Inflammatory macrophage (primary cell): ENCODE results near the gene STAC2.

Source experiments
- DNase-seq, 2 donors: peaks; one replicate each; pipeline ENCODE4 v3.0.0-alpha.2; 2020 to 2022

STAC2 gene

DNA sequence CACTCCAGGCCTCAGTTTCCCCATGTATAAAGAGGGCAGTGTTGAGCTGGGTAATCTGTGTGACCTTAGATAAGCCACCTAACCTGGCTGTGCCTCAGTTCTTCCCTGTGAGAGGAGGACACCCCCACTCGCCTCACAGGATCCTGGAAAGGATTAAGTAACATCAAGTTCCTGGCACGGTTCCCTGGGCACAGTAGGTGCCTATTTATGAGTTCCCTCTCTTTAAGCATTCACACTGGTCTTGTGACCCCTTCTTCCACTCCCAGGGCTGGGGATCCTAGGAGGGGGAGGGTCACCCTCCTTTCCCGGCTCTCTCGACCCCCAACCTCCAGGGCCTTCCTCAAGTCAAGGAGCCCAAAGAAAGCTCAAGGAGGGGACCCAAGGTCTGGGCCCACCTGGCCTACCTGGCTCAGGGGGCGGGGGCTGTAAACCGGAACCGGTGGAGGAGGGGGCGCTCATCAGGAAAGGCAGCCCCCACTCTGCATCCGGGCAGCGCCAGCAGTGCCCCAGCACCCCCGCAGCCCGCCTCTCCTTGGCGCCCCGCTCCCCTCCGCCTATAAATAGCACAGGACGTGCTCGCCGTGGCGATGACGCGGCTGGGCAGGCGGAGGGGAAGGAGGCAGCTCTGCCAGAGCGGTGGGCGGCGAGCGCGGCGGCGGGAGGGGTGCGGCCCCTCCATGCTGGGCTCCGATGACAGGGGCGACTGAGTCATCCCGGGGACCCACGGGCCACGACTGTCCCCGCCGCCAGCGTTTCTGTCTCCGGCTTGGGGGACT lies 16.2 kb downstream of the STAC2 start:
- peak; percentile 47 to 81 for DNase-seq

DNA sequence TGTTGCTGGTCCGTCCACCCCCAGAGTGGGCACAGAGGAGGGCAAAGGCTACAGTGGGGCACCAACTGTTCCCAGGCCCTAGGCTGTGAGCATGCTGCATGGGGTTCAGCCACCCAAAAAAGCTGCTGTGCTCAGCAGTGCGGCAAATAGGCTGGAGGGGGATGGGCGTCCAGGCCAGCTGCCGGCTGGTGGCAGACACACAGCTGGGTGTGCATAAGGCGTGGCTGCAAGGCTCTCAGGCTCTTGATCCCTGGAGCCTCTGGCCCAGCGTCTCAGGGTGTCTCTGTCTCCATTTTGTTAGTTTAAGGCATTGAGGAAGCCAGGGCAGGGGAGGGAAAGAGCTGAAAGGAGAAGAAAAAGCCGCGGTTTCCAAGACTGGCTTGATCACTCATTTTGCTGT lies 16.9 kb downstream of the STAC2 start:
- DNase-seq: peak; percentile 33 to 63

GRCh38 chr17:39208136-39208535 lies 17.6 kb downstream of the STAC2 start:
- DNase-seq: peak; percentile 33 to 83

GRCh38 chr17:39205112-39205526 lies 20.6 kb downstream of the STAC2 start:
- no peak for DNase-seq

- no peak for DNase-seq
Observed at GRCh38 chr17:39204245-39204644, 21.5 kb downstream of the STAC2 start.

DNA sequence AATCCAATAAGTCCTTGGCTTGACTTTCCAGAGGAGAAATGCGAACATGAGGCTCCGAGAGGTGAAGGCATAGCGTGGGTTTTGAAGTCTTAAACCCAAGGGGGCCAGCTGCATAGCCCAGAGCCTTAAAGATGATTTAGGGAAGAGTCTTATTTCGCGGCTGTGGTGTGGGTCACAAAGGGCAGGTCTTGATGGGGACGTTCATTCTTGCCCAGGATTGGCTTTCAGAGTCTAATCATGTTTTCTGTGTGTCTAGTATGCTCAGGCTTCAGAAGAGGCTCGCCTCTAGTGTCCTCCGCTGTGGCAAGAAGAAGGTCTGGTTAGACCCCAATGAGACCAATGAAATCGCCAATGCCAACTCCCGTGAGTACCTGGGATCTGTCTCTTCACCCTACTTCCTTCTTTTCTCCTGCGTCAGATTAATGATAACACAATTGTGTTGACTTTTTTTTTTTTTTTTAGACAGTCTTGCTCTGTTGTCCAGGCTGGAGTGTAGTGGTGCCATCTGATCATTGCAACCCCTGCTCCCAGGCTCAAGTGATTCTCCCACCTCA lies 24.7 kb downstream of the STAC2 start:
- DNase-seq: no peak

DNA sequence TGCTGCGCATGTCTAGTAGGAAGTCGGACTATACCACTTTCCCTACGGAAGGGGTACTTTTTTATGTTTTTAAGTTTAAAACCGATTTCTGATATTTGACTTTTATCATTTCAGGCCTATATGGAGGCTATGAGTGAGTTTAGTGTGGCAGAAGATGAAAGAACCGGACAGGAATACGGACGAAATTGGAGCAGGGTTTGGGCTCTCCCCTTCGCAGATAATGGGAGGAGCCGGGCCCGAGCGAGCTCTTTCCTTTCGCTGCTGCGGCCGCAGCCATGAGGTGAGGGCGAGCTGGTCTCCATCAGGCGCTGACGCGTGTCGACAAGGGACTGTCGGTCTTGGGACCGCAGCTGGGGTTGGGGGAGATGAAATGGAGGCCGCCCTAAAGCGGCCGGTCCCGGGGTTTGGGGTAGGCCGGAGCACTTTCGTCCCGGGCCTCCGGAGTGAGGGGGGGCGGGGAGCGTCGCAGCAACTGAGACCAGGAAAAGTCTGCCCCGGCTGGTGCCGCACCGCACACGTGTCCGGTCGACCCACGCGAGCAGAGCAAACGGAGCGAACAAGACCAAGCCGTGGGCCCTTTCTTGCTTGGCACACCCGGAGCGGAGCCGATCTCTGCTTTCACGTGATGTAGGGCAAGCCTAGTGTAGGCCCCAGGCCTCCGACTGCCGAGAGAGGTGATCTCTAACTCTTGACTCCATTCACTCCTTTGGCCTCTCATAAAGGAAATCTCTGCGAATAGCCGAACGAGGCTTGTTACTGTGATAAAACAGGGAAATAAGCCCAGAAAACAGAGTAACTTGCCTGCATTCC lies 25.5 kb downstream of the STAC2 start, which contains the start of gene RPL19:
Gene RPL19 (plus strand): TSS at position 214 of the 810 bp plus-strand sequence. CDS start 62 bp downstream, at position 276.
- peak; percentile 28 to 80 for DNase-seq

GRCh38 chr17:39199820-39200069 lies 26.0 kb downstream of the STAC2 start:
- DNase-seq: peak; percentile 96 to 97

DNA sequence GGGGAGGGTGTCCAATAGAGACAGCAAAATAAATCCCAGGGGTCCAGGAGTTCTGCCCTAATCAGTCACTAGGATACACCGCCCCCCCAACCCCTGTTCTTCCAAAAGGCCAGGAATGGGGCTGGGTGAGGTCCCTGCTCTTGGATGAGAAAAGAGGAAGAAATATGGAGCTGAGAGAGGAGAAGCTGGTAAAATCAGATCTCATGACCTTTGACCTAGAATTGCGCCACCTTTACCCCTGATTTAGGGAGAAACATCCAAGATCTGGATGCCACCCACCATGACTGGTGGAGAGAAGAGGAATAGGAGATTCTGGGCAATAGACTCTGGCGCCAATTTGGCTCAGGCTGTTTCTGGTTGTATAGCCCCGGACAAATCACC lies 27.6 kb downstream of the STAC2 start:
- peak; percentile 67 to 70 for DNase-seq

- no peak for DNase-seq
Observed at GRCh38 chr17:39197380-39198185, 28.2 kb downstream of the STAC2 start, which contains the start of gene CACNB1. TSS of gene CACNB1 (minus strand) at chr17:39197669. CDS start at chr17:39197495, 174 bp downstream.

- DNase-seq: no peak
Observed at GRCh38 chr17:39196808-39197291, 28.9 kb downstream of the STAC2 start.

DNA sequence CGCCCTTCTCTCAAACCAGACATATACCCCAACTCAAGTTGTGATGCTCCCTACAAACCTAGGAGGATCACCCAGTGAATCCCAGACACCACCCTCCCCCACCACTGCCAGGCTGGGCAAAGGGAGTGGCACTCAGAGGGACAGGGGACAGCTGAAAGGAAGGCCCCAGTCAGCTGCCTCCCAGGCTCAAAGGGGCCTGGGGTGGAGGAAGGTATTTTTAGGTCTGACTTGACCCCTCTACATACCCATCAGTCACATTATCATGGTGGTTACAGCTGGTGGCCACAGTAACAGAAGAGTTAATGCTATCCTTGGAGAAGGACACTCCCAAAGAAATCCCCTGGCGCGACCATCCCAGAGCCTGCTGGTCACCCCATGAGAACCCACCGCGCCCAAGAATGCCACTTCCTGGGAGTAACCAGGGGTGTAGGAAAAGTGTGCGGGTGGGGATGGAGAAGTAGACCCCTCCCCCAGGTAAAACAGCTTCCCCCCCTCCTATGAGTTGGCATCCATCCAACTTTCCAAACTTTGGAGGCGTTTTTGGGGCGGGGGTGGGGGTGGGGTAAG lies 29.4 kb downstream of the STAC2 start:
- DNase-seq: no peak

- no peak for DNase-seq
Observed at GRCh38 chr17:39195568-39196160, 30.1 kb downstream of the STAC2 start.

DNA sequence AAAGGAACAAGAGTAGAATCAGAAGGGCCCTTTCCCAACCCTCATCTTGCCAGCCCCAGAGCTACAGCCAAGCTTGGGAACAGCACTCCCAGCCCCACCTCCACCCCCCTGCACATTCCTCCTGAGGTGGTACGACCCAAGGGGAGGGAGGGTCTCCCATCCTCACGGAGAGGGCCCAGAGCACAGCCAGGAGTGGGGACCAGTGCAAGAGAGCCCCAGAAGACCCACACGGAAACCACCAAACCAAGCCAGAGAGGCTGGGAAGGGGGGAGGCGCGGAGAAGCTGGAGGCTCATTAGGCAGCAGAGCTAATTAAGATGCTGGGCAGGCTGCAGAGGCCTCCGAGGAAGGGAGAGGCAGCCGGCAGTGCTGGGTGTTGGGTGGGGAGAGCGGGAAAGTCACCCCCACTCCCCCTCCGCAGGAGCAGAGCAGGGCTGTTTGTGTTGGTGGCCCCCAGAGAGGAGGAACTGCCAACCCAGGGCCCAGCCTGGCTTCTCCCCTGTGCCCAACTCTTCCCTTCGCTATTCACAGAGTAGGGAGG lies 30.7 kb downstream of the STAC2 start:
- no peak for DNase-seq

- no peak for DNase-seq
Observed at GRCh38 chr17:39194089-39194984, 31.4 kb downstream of the STAC2 start.

GRCh38 chr17:39193346-39193745 lies 32.4 kb downstream of the STAC2 start:
- DNase-seq: no peak

GRCh38 chr17:39192901-39193300 lies 32.8 kb downstream of the STAC2 start:
- DNase-seq: no peak

DNA sequence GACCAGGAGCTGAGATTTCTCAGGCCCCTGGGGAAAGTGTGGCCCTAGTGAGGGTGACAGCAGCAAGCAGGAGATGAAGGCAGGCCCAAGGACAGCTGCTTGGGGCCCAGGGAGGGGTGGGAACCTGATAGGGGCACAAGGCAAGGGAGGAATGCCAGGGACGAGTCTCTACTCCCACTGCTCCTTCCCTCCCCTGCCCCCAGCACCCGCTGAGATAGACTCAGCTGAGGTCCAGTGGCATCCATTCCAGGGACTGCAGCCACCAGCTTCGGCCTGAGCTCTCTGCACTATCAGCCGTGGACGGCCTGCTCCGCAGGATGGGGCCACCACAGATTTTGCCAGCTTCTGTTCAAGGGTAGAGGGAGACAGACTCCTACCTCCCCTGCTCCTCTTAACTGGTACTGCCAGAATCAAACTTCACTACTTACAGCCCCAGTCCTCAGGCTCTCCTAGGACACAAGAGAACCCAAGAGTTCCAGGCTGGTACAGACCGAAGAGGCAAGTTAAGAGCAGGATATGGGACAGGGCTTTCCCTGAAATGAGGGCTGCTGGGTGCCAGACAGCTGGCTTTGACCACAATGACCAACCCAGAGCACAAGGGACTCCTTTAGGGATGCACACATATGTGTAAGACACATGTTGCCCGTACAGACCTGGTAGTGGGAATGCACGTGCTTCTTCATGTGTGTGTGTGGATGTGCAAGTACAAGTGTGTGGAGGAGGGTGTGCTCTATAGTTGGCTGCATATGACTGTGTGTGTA lies 33.8 kb downstream of the STAC2 start:
- no peak for DNase-seq

- no peak for DNase-seq
Observed at GRCh38 chr17:39187152-39187830, 38.5 kb downstream of the STAC2 start.
